Mononuclear cell (primary cell): ENCODE measurements around the gene USP19. TPM values are rescaled to one million over a fixed set of nuclear protein-coding genes. Genes with fewer than 3 reads are reported as not detected.
A peak's percentile ranks its signal among the peaks of the same experiment; 100 is the strongest.

Experiments used
- H3K27me3 ChIP-seq: 2 replicates; pipeline ENCODE4 v1.6.0; 2011; ENCODE audit warnings: low read length, control low read depth; ENCODE audit not compliant: insufficient read depth
- H3K4me1 ChIP-seq: 2 replicates; pipeline ENCODE4 v1.5.1; 2011; ENCODE audit warnings: mild to moderate bottlenecking, low read length, control low read depth; ENCODE audit not compliant: insufficient read depth
- H3K4me3 ChIP-seq: 2 replicates; pipeline ENCODE4 v1.5.1; 2011; ENCODE audit warnings: mild to moderate bottlenecking, low read length, moderate library complexity
- H3K9me3 ChIP-seq: 2 replicates; pipeline ENCODE4 v1.5.1; 2011; ENCODE audit warnings: low read depth, mild to moderate bottlenecking, control low read depth, low read length
- total RNA-seq: library from RNA; depleted of rRNA; stranded (reverse); fragments of >200 nt; gene quantifications from one replicate; pipeline ENCODE4 v1.2.3, GENCODE V29; 2012

USP19 gene
- total RNA-seq, 1 donor = 21.5 TPM

DNA sequence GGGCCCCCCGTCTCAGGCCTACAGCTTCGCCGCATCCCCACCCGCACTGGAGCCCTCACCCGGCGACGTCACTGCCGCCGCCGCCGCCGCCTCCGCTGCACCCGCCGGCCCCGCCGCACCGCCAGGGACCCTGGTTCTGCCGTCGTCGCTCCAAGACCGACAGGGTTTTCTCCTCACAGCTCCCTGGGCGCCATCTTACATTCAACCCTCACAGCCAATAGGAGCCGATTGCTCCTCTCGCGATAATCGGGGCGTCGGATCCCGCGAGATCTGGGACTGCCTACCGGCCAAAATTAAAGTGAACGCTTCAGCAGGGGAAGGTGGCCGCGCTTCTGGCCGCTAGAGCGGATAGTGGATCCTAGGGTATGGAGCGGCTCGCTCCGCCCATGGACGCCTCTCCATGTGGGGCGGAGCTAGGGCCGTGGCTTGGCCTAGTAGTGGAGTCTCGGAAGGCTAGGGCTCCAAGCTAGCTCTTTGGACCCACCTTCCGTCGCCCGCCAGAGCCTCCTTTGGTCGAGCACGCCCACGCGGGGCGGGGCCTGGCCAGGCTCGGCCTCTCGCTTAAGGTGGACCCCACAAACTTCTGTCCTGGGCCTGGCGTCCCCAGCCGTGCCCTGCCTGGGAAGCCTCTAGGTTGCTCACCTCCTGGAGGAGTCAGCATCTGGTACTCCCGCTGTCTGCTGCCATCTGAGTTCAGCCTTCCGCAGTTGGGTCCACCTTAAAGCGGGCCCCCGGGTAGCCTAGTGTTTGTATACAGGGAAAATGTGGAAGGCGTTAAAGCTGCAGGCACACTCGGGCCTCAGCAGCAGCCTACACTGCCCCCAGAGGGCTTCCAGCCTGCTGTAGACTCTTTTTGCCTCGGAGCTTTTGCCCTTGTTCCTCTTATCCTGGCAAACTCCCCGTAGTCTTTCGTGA lies 26.5 kb downstream of the USP19 start, which contains the start of gene QRICH1:
QRICH1 (minus strand) TSS at position 219 of the 915 bp plus-strand sequence. CDS start 17,054 bp downstream, outside the sequence.
- Histone ChIP-seq H3K27me3 (no peaks in the 10 kb centered on the region), H3K4me3 (peak within 1 kb of the TSS; percentile 91), H3K4me1 (peaks cover 40% of the 10 kb centered on the region), H3K9me3 (no peaks in the 10 kb centered on the region)

DNA sequence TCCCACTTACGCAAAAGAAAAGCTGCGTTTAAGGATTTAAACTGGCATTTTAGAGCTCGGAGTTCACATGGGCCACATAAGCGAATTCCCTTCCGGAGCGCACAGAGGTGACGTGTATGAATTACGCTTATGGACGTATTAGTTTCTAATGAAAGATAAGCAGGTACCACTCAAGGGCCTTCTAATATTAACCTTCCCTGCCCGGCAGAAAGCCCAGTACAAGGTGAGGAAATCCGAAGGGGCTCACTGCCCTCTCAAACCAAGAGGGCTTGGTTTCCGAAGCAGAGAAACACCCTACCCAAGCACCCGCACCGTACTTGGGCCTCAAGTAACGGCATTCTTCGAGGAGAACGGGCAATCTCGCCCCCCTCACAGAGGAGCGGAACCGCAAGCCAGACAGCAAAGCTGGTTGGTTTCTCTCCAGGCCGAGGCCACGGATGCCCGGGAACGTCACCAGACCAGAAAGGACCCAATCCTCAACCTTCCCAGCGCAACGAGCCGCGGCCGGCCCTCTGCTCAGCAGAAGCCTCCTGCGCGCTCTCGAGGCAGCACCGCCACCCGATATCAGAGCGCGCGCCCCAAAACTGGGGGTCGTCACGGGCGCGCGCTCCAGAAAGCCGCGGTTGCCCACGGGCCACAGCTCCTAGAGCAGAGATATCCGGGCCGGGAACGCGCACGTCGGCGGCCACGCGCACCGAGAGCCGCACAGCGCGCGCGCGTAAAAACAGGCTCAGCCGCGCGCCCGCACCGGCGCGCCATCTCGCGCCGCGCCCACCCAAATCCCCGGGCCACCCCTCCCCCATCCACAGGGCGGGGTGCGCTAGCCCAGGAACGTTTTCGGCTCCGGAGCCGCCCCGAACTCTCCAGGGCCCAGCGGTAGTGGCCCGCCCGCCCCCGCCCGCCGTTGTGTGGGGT lies 27.4 kb downstream of the USP19 start:
- Histone ChIP-seq H3K27me3 (no peaks in the 10 kb centered on the region), H3K4me1 (peaks cover 45% of the 10 kb centered on the region), H3K9me3 (no peaks in the 10 kb centered on the region), H3K4me3 (peak overlapping the region; percentile 91)

DNA sequence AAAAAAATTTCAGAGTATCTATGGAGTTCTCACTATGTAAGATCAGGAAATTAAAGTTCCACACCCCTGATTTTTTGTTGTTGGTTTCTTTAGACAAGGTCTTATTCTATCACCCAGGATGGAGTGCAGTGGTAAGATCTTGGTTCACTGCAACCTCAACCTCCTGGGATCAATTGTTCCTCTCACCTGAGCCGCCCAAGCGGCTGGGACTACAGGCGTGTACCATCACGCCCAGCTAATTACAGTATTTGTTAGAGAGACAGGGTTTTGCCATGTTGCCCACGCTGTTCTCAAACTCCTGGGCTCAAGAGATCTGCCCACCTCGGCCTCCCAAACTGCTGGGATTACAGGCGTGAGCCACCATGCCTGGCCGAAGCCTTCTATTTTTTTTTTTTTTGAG lies 39.2 kb downstream of the USP19 start:
- no peaks in the 10 kb centered on the region for H3K9me3 ChIP-seq
- H3K4me1 ChIP-seq = peaks cover 5% of the 10 kb centered on the region
- H3K27me3 ChIP-seq = no peaks in the 10 kb centered on the region
- no peak overlapping the region for H3K4me3 ChIP-seq

DNA sequence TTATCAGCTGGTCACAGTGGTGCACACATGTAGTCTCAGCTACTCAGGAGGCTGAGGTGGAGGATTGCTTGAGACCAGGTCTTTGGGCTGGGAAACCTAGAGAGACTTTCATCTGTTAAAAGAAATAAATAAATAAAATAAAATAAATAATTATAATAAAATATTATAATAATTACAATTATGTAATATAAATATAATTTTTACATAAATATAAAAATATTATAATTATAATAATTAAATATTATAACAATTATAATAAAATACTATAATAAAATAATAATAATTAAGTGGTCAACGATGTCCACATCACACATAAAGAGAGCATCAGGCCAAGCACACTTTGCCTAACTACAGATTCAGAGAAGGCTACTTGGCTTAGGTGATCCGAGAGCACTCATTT lies 41.4 kb downstream of the USP19 start:
- H3K4me1 ChIP-seq = peaks cover 5% of the 10 kb centered on the region

DNA sequence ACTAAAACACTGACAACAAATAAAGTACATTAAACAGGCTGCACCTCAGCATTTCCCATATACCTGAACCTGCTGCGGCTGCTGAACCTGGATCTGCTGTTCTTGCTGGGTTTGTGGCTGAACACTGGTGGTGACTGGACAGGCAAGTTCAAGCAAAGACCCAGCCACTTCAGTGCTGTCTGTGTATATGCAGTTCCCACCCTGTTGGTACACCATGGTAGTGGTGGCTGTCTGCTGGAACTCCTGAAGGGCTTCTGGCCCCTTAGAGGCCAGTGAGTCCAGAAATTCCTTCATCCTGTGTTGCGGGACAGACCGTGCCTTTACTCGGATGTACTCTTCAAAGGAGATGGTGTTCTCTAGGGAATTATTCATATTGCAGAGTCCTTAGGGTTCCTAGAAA lies 44.0 kb downstream of the USP19 start:
- H3K9me3 ChIP-seq = no peaks in the 10 kb centered on the region
- H3K4me3 ChIP-seq = no peak overlapping the region
- H3K4me1 ChIP-seq = peaks cover 3% of the 10 kb centered on the region
- H3K27me3 ChIP-seq = no peaks in the 10 kb centered on the region

More for the DNA sequence above, 41.4 kb downstream of the USP19 start:
- Histone ChIP-seq H3K27me3 (no peaks in the 10 kb centered on the region), H3K9me3 (no peaks in the 10 kb centered on the region), H3K4me3 (no peak overlapping the region)

DNA sequence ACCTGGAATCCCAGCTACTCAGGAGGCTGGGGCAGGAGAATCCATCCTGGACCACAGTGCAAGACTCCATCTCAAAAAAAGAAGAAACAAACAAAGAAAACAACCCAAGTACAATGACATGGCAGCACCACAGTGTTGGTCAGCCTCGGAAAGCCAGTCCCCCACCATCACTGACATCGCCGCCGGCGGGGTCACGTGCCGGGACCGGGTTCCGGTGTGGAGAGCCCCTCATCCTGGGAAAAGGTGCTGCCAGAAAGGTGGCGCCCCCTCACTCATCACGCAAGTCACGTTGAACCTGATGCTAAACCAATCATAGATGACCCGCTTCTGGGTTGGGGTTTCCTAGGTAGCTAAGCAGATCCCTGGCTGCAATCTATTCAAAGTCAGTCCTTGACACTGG lies 44.5 kb downstream of the USP19 start:
- no peak overlapping the region for H3K4me3 ChIP-seq
- H3K4me1 ChIP-seq = no peaks in the 10 kb centered on the region
- no peaks in the 10 kb centered on the region for H3K9me3 ChIP-seq
- no peaks in the 10 kb centered on the region for H3K27me3 ChIP-seq

Other genes starting within 250 kb of the USP19 start
- gene SLC25A20, start 221.9 kb downstream of the USP19 start, total RNA-seq = 2.2 TPM
- 120 TPM for gene ARIH2, start 202.0 kb downstream of the USP19 start, total RNA-seq
- 18.6 TPM for gene P4HTM, start 130.6 kb downstream of the USP19 start, total RNA-seq
- 31.9 TPM for gene WDR6, start 113.4 kb downstream of the USP19 start, total RNA-seq
- 16.3 TPM for gene DALRD3, start 102.2 kb downstream of the USP19 start, total RNA-seq
- gene NDUFAF3, start 98.7 kb downstream of the USP19 start, total RNA-seq = 27.9 TPM
- gene IMPDH2, start 91.4 kb downstream of the USP19 start, total RNA-seq = 81.5 TPM
- gene QRICH1, start 26.8 kb downstream of the USP19 start, total RNA-seq = 143 TPM
- 262 TPM for gene QARS1, start 16.1 kb downstream of the USP19 start, total RNA-seq
- 3.1 TPM for gene LAMB2, start 12.2 kb upstream of the USP19 start, total RNA-seq
- gene CCDC71, start 45.5 kb upstream of the USP19 start, total RNA-seq = 15.4 TPM
- gene KLHDC8B, start 50.8 kb upstream of the USP19 start, total RNA-seq = 2.7 TPM
- gene C3orf62, start 156.4 kb upstream of the USP19 start, total RNA-seq = 5.0 TPM
- 65.2 TPM for gene USP4, start 219.2 kb upstream of the USP19 start, total RNA-seq
- 149 TPM for gene GPX1, start 237.5 kb upstream of the USP19 start, total RNA-seq